HepG2 (cell line): ENCODE measurements around the gene SIT1. TPM values are rescaled to one million over a fixed set of nuclear protein-coding genes. Genes with fewer than 3 reads are reported as not detected.

ENCODE experiments used
- BRCA1 ChIP-seq: sonication (generic); formaldehyde crosslinking; IDR thresholded peaks from 2 replicates; pipeline ENCODE4 v1.4.0; 2020; ENCODE audit warnings: missing genetic modification reagents
- ERF ChIP-seq: IDR thresholded peaks from 2 replicates; pipeline ENCODE4 v1.6.1; 2018; ENCODE audit warnings: missing biosample characterization, missing genetic modification reagents
- KDM3A ChIP-seq: IDR thresholded peaks from 2 replicates; pipeline ENCODE4 v1.6.1; 2018; ENCODE audit warnings: low read depth, missing compliant biosample characterization
- RELA ChIP-seq: sonication (generic); formaldehyde crosslinking; IDR thresholded peaks from 2 replicates; pipeline ENCODE4 v1.4.0; 2020; ENCODE audit warnings: missing genetic modification reagents
- ZNF354B ChIP-seq: sonication (generic); formaldehyde crosslinking; IDR thresholded peaks from 2 replicates; pipeline ENCODE4 v1.8.0; 2022; ENCODE audit warnings: mild to moderate bottlenecking, missing genetic modification reagents
- ZNF564 ChIP-seq: sonication (generic); formaldehyde crosslinking; IDR thresholded peaks from 2 replicates; pipeline ENCODE4 v1.8.1; 2023; ENCODE audit warnings: mild to moderate bottlenecking, missing genetic modification reagents
- ZNF577 ChIP-seq: sonication (generic); formaldehyde crosslinking; IDR thresholded peaks from 2 replicates; pipeline ENCODE4 v1.4.0; 2020; ENCODE audit warnings: mild to moderate bottlenecking, low read depth, missing genetic modification reagents, borderline replicate concordance
- polyA plus RNA-seq, 8 experiments: library from polyadenylated mRNA; depleted of rRNA in 3 of 8; stranded (reverse) in 7 of 8; unstranded in 1 of 8; fragments of >200 nt; fragmentation: Illumina TruSeq in 4 of 8; extraction: Trizol in 4 of 8; gene quantifications; 2 replicates each; pipeline versions ENCODE4 v1.2.1 to v1.2.3, GENCODE V29; 2011 to 2016; ENCODE audit warnings: low read depth in 4 of 8, missing spikeins in 1 of 8, mixed read lengths in 1 of 8; ENCODE audit not compliant: insufficient read depth in 1 of 8
- total RNA-seq, 5 experiments: library from RNA; depleted of rRNA; stranded (reverse); fragments of >200 nt; fragmentation: Illumina TruSeq; extraction: Trizol; gene quantifications; 2 replicates each; pipeline ENCODE4 v1.2.3, GENCODE V29; 2016; ENCODE audit warnings: low read depth in 1 of 5
- TF ChIP-seq, protein P1 (sequence below): sonication (generic); formaldehyde crosslinking; IDR thresholded peaks from 2 replicates; pipeline ENCODE4 v1.9.0; 2022; ENCODE audit warnings: low read depth, missing genetic modification reagents
- TF ChIP-seq, protein P2 (sequence below): sonication (generic); formaldehyde crosslinking; IDR thresholded peaks from 2 replicates; pipeline ENCODE4 v1.5.0; 2020; ENCODE audit warnings: mild to moderate bottlenecking, low read depth, missing genetic modification reagents, borderline replicate concordance
- TF ChIP-seq, protein P3 (sequence below): sonication (generic); formaldehyde crosslinking; IDR thresholded peaks from 2 replicates; pipeline ENCODE4 v1.4.0; 2020; ENCODE audit warnings: missing genetic modification reagents
- TF ChIP-seq, protein P4 (sequence below): sonication (generic); formaldehyde crosslinking; conservative IDR thresholded peaks from 2 replicates; pipeline ENCODE4 v1.4.0; 2020; ENCODE audit warnings: missing genetic modification reagents
- TF ChIP-seq, protein P5 (sequence below): sonication (generic); formaldehyde crosslinking; IDR thresholded peaks from 2 replicates; pipeline ENCODE4 v1.8.1; 2023; ENCODE audit warnings: mild to moderate bottlenecking, inconsistent platforms, moderate library complexity, missing genetic modification reagents, borderline replicate concordance
- TF ChIP-seq, protein P6 (sequence below): sonication (generic); formaldehyde crosslinking; IDR thresholded peaks from 2 replicates; pipeline ENCODE4 v1.5.0; 2020; ENCODE audit warnings: missing genetic modification reagents
- TF ChIP-seq, protein P7 (sequence below): sonication (generic); formaldehyde crosslinking; IDR thresholded peaks from 2 replicates; pipeline ENCODE4 v1.4.0; 2020; ENCODE audit warnings: missing genetic modification reagents, low read depth, mild to moderate bottlenecking, borderline replicate concordance

SIT1 gene
- total and polyA plus RNA-seq, 2 of the 13 experiments (the other 11 are each of a cell fraction or from before 2014, with no cell fraction given), result 0.09 to 6.7 TPM

DNA sequence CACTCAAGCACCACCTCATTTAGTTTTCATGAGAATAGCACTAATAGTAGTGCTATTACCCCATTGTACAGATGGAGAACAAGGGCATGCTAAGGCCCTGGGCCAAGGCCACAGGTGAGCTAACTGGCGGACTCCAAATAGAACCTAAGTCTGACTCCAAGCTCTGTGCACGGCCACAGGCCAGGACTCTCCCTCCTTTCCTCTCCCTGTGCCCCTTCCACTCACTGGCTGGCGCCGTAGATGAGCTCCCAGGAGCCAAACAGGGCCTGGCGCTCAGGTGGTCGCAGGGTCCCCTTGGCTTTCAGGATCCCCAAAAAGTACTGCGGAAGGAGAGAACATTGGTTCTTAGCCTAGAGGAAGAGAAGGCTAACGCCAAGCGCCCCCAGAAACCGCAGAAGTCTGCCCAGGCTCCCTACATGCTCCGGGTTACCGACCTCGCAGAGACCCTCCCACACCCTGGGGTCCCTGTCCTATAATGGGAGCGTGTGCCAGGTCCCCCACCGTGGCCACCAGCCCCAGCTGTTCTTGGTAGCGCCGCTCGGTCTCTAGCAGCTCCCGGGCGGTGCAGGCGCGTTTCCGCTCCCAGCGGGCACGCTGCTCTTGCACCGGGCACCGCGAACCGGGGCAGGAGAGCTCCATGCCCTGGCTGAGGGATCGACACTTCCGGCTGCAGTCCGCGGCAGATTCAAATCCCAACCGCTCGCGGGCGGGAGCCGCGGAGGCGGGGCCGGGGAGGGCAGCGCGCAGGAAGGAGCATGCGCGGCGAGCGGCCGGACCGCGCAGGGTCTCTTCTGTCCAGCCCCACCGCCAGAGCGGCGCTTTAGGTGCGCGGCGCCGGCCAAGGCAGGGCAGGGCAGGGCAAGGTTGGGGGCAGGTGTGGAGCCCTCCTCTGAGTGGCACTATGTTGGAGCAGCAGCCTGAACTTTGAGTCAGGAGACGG is 14.1 kb upstream of the SIT1 start, which contains the start of gene ARHGEF39 (continued):
- TF ChIP-seq, protein P1, sequence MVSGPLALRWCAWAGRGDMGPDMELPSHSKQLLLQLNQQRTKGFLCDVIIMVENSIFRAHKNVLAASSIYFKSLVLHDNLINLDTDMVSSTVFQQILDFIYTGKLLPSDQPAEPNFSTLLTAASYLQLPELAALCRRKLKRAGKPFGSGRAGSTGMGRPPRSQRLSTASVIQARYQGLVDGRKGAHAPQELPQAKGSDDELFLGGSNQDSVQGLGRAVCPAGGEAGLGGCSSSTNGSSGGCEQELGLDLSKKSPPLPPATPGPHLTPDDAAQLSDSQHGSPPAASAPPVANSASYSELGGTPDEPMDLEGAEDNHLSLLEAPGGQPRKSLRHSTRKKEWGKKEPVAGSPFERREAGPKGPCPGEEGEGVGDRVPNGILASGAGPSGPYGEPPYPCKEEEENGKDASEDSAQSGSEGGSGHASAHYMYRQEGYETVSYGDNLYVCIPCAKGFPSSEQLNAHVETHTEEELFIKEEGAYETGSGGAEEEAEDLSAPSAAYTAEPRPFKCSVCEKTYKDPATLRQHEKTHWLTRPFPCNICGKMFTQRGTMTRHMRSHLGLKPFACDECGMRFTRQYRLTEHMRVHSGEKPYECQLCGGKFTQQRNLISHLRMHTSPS (CRISPR knock-in tag), result peak; percentile 91
- TF ChIP-seq KDM3A (no peak), ZNF354B (CRISPR knock-in tag) (no peak), RELA (CRISPR knock-in tag) (0 out of 2 replicates have a peak, but pooled peaks have one; percentile 42), ZNF577 (no peak), BRCA1 (CRISPR knock-in tag) (0 out of 2 replicates have a peak, but pooled peaks have one; percentile 58), ERF (CRISPR knock-in tag) (peak; percentile 92; the same call in 1 of the 2 replicates), ZNF564 (CRISPR knock-in tag) (peak; percentile 94; the same call in 1 of the 2 replicates)
- TF ChIP-seq, protein P2, sequence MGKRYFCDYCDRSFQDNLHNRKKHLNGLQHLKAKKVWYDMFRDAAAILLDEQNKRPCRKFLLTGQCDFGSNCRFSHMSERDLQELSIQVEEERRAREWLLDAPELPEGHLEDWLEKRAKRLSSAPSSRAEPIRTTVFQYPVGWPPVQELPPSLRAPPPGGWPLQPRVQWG (CRISPR knock-in tag), result no peak
- TF ChIP-seq, protein P3, sequence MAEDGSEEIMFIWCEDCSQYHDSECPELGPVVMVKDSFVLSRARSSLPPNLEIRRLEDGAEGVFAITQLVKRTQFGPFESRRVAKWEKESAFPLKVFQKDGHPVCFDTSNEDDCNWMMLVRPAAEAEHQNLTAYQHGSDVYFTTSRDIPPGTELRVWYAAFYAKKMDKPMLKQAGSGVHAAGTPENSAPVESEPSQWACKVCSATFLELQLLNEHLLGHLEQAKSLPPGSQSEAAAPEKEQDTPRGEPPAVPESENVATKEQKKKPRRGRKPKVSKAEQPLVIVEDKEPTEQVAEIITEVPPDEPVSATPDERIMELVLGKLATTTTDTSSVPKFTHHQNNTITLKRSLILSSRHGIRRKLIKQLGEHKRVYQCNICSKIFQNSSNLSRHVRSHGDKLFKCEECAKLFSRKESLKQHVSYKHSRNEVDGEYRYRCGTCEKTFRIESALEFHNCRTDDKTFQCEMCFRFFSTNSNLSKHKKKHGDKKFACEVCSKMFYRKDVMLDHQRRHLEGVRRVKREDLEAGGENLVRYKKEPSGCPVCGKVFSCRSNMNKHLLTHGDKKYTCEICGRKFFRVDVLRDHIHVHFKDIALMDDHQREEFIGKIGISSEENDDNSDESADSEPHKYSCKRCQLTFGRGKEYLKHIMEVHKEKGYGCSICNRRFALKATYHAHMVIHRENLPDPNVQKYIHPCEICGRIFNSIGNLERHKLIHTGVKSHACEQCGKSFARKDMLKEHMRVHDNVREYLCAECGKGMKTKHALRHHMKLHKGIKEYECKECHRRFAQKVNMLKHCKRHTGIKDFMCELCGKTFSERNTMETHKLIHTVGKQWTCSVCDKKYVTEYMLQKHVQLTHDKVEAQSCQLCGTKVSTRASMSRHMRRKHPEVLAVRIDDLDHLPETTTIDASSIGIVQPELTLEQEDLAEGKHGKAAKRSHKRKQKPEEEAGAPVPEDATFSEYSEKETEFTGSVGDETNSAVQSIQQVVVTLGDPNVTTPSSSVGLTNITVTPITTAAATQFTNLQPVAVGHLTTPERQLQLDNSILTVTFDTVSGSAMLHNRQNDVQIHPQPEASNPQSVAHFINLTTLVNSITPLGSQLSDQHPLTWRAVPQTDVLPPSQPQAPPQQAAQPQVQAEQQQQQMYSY (CRISPR knock-in tag), result peak; percentile 42; the same call in 1 of the 2 replicates
- TF ChIP-seq, protein P4, sequence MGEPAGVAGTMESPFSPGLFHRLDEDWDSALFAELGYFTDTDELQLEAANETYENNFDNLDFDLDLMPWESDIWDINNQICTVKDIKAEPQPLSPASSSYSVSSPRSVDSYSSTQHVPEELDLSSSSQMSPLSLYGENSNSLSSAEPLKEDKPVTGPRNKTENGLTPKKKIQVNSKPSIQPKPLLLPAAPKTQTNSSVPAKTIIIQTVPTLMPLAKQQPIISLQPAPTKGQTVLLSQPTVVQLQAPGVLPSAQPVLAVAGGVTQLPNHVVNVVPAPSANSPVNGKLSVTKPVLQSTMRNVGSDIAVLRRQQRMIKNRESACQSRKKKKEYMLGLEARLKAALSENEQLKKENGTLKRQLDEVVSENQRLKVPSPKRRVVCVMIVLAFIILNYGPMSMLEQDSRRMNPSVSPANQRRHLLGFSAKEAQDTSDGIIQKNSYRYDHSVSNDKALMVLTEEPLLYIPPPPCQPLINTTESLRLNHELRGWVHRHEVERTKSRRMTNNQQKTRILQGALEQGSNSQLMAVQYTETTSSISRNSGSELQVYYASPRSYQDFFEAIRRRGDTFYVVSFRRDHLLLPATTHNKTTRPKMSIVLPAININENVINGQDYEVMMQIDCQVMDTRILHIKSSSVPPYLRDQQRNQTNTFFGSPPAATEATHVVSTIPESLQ (CRISPR knock-in tag), result no peak
- TF ChIP-seq, protein P5, sequence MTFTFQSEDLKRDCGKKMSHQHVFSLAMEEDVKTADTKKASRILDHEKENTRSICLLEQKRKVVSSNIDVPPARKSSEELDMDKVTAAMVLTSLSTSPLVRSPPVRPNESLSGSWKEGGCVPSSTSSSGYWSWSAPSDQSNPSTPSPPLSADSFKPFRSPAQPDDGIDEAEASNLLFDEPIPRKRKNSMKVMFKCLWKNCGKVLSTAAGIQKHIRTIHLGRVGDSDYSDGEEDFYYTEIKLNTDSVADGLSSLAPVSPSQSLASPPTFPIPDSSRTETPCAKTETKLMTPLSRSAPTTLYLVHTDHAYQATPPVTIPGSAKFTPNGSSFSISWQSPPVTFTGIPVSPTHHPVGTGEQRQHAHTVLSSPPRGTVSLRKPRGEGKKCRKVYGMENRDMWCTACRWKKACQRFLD (CRISPR knock-in tag), result peak; percentile 66; the same call in 1 of the 2 replicates
- TF ChIP-seq, protein P6, sequence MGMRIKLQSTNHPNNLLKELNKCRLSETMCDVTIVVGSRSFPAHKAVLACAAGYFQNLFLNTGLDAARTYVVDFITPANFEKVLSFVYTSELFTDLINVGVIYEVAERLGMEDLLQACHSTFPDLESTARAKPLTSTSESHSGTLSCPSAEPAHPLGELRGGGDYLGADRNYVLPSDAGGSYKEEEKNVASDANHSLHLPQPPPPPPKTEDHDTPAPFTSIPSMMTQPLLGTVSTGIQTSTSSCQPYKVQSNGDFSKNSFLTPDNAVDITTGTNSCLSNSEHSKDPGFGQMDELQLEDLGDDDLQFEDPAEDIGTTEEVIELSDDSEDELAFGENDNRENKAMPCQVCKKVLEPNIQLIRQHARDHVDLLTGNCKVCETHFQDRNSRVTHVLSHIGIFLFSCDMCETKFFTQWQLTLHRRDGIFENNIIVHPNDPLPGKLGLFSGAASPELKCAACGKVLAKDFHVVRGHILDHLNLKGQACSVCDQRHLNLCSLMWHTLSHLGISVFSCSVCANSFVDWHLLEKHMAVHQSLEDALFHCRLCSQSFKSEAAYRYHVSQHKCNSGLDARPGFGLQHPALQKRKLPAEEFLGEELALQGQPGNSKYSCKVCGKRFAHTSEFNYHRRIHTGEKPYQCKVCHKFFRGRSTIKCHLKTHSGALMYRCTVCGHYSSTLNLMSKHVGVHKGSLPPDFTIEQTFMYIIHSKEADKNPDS (CRISPR knock-in tag), result peak; percentile 32; the same call in 1 of the 2 replicates
- TF ChIP-seq, protein P7, sequence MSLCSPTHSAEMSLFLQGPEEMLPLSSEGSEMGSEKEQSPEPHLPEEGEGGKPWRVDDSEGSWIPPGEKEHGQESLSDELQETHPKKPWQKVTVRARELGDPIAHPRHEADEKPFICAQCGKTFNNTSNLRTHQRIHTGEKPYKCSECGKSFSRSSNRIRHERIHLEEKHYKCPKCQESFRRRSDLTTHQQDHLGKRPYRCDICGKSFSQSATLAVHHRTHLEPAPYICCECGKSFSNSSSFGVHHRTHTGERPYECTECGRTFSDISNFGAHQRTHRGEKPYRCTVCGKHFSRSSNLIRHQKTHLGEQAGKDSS (CRISPR knock-in tag), result no peak
